OCI-LY1 (cell line): ENCODE measurements around the gene USH2A.

Experiments
- EZH2 ChIP-seq: fragments of 200-600 bp; sonication (generic), shearing (Covaris generic); IDR thresholded peaks from 2 replicates; pipeline ENCODE4 v1.8.0; 2017; ENCODE audit warnings: borderline replicate concordance, mixed run types, mild to moderate bottlenecking, antibody characterized with exemption, low read length, moderate library complexity, mixed read lengths
- TF ChIP-seq, protein P1 (sequence below): fragments of 200-600 bp; sonication (generic), shearing (Covaris generic); IDR thresholded peaks from 2 replicates; pipeline ENCODE4 v1.5.1; 2017; ENCODE audit warnings: mild to moderate bottlenecking, antibody characterized with exemption, low read length, moderate library complexity, mixed read lengths

DNA sequence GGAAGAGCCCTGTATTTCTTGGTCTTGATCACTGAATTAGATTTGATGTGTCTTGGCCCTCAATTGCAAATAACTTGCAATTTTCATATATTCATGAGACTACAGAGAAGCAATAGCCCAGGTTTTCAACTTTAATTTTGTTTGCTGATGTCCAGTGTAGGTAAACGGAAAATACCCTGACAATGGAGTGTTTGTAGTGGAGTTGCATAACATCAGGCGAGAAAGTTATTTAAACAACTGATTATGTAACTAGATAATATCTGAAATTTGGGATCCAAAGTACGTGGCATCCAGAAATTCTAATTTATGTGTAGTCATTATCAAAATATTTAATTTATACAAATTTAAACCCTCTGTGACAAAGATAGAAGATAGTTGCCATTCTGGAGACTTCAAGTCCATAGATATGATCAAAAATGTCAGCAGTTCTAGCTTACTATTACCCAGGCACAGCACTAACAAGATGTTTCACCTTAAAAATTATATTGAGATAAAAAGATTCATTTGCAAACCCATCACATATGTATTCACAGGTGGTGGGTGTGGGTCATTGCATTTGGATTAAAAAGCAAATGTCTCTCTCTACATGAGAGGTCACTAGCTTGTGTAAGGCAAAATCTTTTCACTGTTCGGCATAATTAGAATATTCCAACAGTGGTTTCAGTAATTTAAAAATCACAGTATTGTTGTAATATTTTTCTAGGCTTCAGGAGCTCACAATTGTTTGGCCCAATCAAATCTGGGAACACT, 705.4 kb downstream of the USH2A start:
- TF ChIP-seq, protein P1, sequence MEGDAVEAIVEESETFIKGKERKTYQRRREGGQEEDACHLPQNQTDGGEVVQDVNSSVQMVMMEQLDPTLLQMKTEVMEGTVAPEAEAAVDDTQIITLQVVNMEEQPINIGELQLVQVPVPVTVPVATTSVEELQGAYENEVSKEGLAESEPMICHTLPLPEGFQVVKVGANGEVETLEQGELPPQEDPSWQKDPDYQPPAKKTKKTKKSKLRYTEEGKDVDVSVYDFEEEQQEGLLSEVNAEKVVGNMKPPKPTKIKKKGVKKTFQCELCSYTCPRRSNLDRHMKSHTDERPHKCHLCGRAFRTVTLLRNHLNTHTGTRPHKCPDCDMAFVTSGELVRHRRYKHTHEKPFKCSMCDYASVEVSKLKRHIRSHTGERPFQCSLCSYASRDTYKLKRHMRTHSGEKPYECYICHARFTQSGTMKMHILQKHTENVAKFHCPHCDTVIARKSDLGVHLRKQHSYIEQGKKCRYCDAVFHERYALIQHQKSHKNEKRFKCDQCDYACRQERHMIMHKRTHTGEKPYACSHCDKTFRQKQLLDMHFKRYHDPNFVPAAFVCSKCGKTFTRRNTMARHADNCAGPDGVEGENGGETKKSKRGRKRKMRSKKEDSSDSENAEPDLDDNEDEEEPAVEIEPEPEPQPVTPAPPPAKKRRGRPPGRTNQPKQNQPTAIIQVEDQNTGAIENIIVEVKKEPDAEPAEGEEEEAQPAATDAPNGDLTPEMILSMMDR, result no peak
- TF ChIP-seq EZH2, result no peak
